HepG2 (cell line): ENCODE results near the gene RNF183. TPM values are rescaled to one million over a fixed set of nuclear protein-coding genes. Genes with fewer than 3 reads are reported as not detected.

ENCODE experiments used
- ATAC-seq: fragments of 200-7000 bp; cut with Tn5 transposase; 3 replicates; pipeline ENCODE4 v1.9.1; 2020; ENCODE audit warnings: mild to moderate bottlenecking, moderate library complexity
- BruUV-seq: library from RNA; stranded (reverse); fragments of 400-500 nt; replicated peaks from 2 replicates; lab custom pipeline; 2021; lab: Mats Ljungman, UMichigan
- CTCF ChIA-PET: fragments of 300-600 bp; formaldehyde crosslinking; extraction: SDS; loops from one replicate; lab custom pipeline; 2021; ENCODE audit warnings: low total read pairs, inconsistent platforms, low intra/inter-chr PET ratio; lab: Yijun Ruan, JAX
- POLR2A ChIA-PET: fragments of 350-600 bp; sonication (Branson Sonifier 250); formaldehyde crosslinking; loops from one replicate; lab custom pipeline; 2020; ENCODE audit warnings: antibody characterized with exemption, inconsistent platforms; lab: Yijun Ruan, JAX
- DNase-seq: peaks from one replicate; pipeline ENCODE4 v3.0.0-alpha.2; 2015; ENCODE audit warnings: low spot score
- FAIRE-seq: peaks from 3 replicates; lab custom pipeline; 2011; peaks lifted over from hg19 to GRCh38; lab: Jason Lieb, UNC
- H2AFZ ChIP-seq: one replicate; pipeline ENCODE4 v1.6.1; 2011; ENCODE audit warnings: low read length, inconsistent platforms
- H3K27ac ChIP-seq: fragments of 300-600 bp; 3 replicates; pipeline ENCODE4 v1.8.0; 2011; ENCODE audit warnings: mixed run types, mild to moderate bottlenecking, mixed read lengths, low read length, inconsistent platforms; ENCODE audit not compliant: insufficient read depth; ENCODE audit errors: extremely low read length
- H3K27me3 ChIP-seq, 2 experiments: fragments of 200-600 bp in 1 of 2; 2 replicates in 1 of 2; 3 replicates in 1 of 2; pipeline versions ENCODE4 v1.6.0 to v1.8.0; 2011; ENCODE audit warnings: low read length in 2 of 2, mild to moderate bottlenecking in 2 of 2, moderate library complexity in 2 of 2, inconsistent platforms in 1 of 2; ENCODE audit not compliant: insufficient read depth in 2 of 2, control insufficient read depth in 1 of 2
- H3K36me3 ChIP-seq, 2 experiments: fragments of 200-600 bp in 1 of 2; replicated peaks in 1 of 2; 2 replicates in 1 of 2; 3 replicates in 1 of 2; pipeline versions ENCODE4 v1.5.1 to v1.8.0; 2011; ENCODE audit warnings: low read length in 2 of 2, inconsistent platforms in 1 of 2; ENCODE audit not compliant: insufficient read depth in 2 of 2, control insufficient read depth in 1 of 2
- H3K4me1 ChIP-seq: 2 replicates; pipeline ENCODE4 v1.5.1; 2012; ENCODE audit warnings: low read length, inconsistent platforms; ENCODE audit not compliant: insufficient read depth
- H3K4me2 ChIP-seq: 2 replicates; pipeline ENCODE4 v1.6.0; 2011; ENCODE audit warnings: low read depth, low read length, inconsistent platforms
- H3K4me3 ChIP-seq, 3 experiments: fragments of 200-600 bp in 1 of 3; sonication (generic), shearing (Covaris generic) in 1 of 3; replicated peaks in 1 of 3; 2 replicates each; pipeline ENCODE4 v1.5.1; 2011 to 2016; ENCODE audit warnings: low read length in 3 of 3, inconsistent platforms in 2 of 3, low read depth in 2 of 3, mild to moderate bottlenecking in 2 of 3, control low read depth in 1 of 3, mixed read lengths in 1 of 3; ENCODE audit not compliant: insufficient read depth in 1 of 3
- H3K79me2 ChIP-seq: one replicate; pipeline ENCODE4 v1.6.1; 2011; ENCODE audit warnings: low read length, inconsistent platforms; ENCODE audit not compliant: insufficient read depth
- H3K9ac ChIP-seq: 2 replicates; pipeline ENCODE4 v1.6.0; 2011; ENCODE audit warnings: mild to moderate bottlenecking, low read depth, low read length, inconsistent platforms; ENCODE audit not compliant: insufficient read depth
- H3K9me3 ChIP-seq: 2 replicates; pipeline ENCODE4 v1.5.1; 2012; ENCODE audit warnings: mild to moderate bottlenecking, low read length
- H4K20me1 ChIP-seq: 2 replicates; pipeline ENCODE4 v1.6.0; 2011; ENCODE audit warnings: inconsistent platforms, mild to moderate bottlenecking, low read length, moderate library complexity; ENCODE audit not compliant: insufficient read depth
- BATF2 ChIP-seq: sonication (generic); formaldehyde crosslinking; IDR thresholded peaks from 2 replicates; pipeline ENCODE4 v1.8.0; 2022; ENCODE audit warnings: mild to moderate bottlenecking, missing genetic modification reagents, moderate library complexity
- DDIT3 ChIP-seq: sonication (generic); formaldehyde crosslinking; IDR thresholded peaks from 2 replicates; pipeline ENCODE4 v1.4.0; 2020; ENCODE audit warnings: mild to moderate bottlenecking, missing genetic modification reagents
- HOXA3 ChIP-seq: sonication (generic); formaldehyde crosslinking; IDR thresholded peaks from 2 replicates; pipeline ENCODE4 v1.5.0; 2020; ENCODE audit warnings: missing genetic modification reagents
- NR2F2 ChIP-seq: IDR thresholded peaks from 2 replicates; pipeline ENCODE4 v1.6.1; 2012; ENCODE audit warnings: low read depth, inconsistent platforms, borderline replicate concordance
- RERE ChIP-seq: IDR thresholded peaks from 2 replicates; pipeline ENCODE4 v1.6.1; 2016; ENCODE audit warnings: low read depth, missing genetic modification reagents, missing compliant biosample characterization
- SP2 ChIP-seq: sonication (generic); formaldehyde crosslinking; IDR thresholded peaks from 2 replicates; pipeline ENCODE4 v1.5.1; 2020; ENCODE audit warnings: mild to moderate bottlenecking, missing genetic modification reagents
- TRIM24 ChIP-seq: sonication (generic); formaldehyde crosslinking; IDR thresholded peaks from 2 replicates; pipeline ENCODE4 v1.8.0; 2022; ENCODE audit warnings: mild to moderate bottlenecking, missing genetic modification reagents
- ZBTB44 ChIP-seq: sonication (generic); formaldehyde crosslinking; IDR thresholded peaks from 2 replicates; pipeline ENCODE4 v1.4.0; 2020; ENCODE audit warnings: missing genetic modification reagents
- ZNF317 ChIP-seq: sonication (generic); formaldehyde crosslinking; IDR thresholded peaks from 2 replicates; pipeline ENCODE4 v1.5.0; 2020; ENCODE audit warnings: mild to moderate bottlenecking, missing genetic modification reagents
- ZNF619 ChIP-seq: sonication (generic); formaldehyde crosslinking; IDR thresholded peaks from 2 replicates; pipeline ENCODE4 v1.4.0; 2020; ENCODE audit warnings: mild to moderate bottlenecking, missing genetic modification reagents
- ZNF644 ChIP-seq: IDR thresholded peaks from 2 replicates; pipeline ENCODE4 v1.6.1; 2016; ENCODE audit warnings: low read depth
- WGBS: methylation state at CpG from one replicate; pipeline ENCODE4 v1.1.6; 2017; ENCODE audit warnings: low lambda C conversion rate; 5-methylcytosine and 5-hydroxymethylcytosine counted together
- in situ Hi-C: cut with HindIII; loops from 2 replicates; pipeline ENCODE4 v1.10.0; 2017; ENCODE audit warnings: low pct_unique_long_range_greater_than_20kb; ENCODE audit not compliant: extremely low pct_ligation_motif_present
- intact Hi-C: fragments of 100-400 bp; cut with micrococcal nuclease; formaldehyde crosslinking; loops from one replicate; pipeline ENCODE4 v1.10.0; 2022; ENCODE audit not compliant: unreplicated experiment
- polyA plus RNA-seq, 8 experiments: library from polyadenylated mRNA; depleted of rRNA in 3 of 8; stranded (reverse) in 7 of 8; unstranded in 1 of 8; fragments of >200 nt; fragmentation: Illumina TruSeq in 4 of 8; extraction: Trizol in 4 of 8; gene quantifications; 2 replicates each; pipeline versions ENCODE4 v1.2.1 to v1.2.3, GENCODE V29; 2011 to 2016; ENCODE audit warnings: low read depth in 4 of 8, missing spikeins in 1 of 8, mixed read lengths in 1 of 8; ENCODE audit not compliant: insufficient read depth in 1 of 8
- total RNA-seq, 5 experiments: library from RNA; depleted of rRNA; stranded (reverse); fragments of >200 nt; fragmentation: Illumina TruSeq; extraction: Trizol; gene quantifications; 2 replicates each; pipeline ENCODE4 v1.2.3, GENCODE V29; 2016; ENCODE audit warnings: low read depth in 1 of 5

RNF183 gene
- total and polyA plus RNA-seq, 2 of the 13 experiments (the other 11 are each of a cell fraction or from before 2014, with no cell fraction given) = 0.13 to 6.5 TPM

- no TSS peak for BruUV-seq
- no peak for DNase-seq
- H3K79me2 ChIP-seq = peaks cover 18% of the 10 kb centered on the region
- in situ Hi-C loops = no loop called here
- CTCF ChIA-PET = no interaction called here
- no peak for ATAC-seq
- H2AFZ ChIP-seq = no peak overlapping the region
- H4K20me1 ChIP-seq = peaks cover 4% of the 10 kb centered on the region; the same call in 1 of the 2 replicates
- H3K4me3 ChIP-seq = no peak overlapping the region
- WGBS = 97% methylated on average over 6 of the region's 6 CpGs
- no peaks in the 10 kb centered on the region for H3K4me1 ChIP-seq
- FAIRE-seq = no peak
- H3K9me3 ChIP-seq = no peaks in the 10 kb centered on the region
- no peak overlapping the region for H3K27ac ChIP-seq
- H3K4me2 ChIP-seq = no peak overlapping the region
- POLR2A ChIA-PET = no interaction called here
- TF ChIP-seq SP2 (CRISPR knock-in tag) (no peak), HOXA3 (CRISPR knock-in tag) (no peak), ZBTB44 (CRISPR knock-in tag) (no peak)
- intact Hi-C loops = no loop called here
- H3K27me3 ChIP-seq = no peaks in the 10 kb centered on the region
- no peak overlapping the region for H3K9ac ChIP-seq
- peaks cover 26 to 45% of the 10 kb centered on the region in 2 experiments for H3K36me3 ChIP-seq
Measured at GRCh38 chr9:113255438-113255837, 47.7 kb downstream of the RNF183 start.

GRCh38 chr9:113254991-113255390 is 48.2 kb downstream of the RNF183 start:
- CTCF ChIA-PET = no interaction called here
- H2AFZ ChIP-seq = no peak overlapping the region
- H3K4me2 ChIP-seq = no peak overlapping the region
- intact Hi-C loops = no loop called here
- no peaks in the 10 kb centered on the region for H3K4me1 ChIP-seq
- no TSS peak for BruUV-seq
- H3K4me3 ChIP-seq = no peak overlapping the region
- no peaks in the 10 kb centered on the region for H3K9me3 ChIP-seq
- POLR2A ChIA-PET = no interaction called here
- FAIRE-seq = no peak
- H3K79me2 ChIP-seq = peaks cover 18% of the 10 kb centered on the region
- H3K9ac ChIP-seq = no peak overlapping the region
- in situ Hi-C loops = no loop called here
- H4K20me1 ChIP-seq = peaks cover 4% of the 10 kb centered on the region; the same call in 1 of the 2 replicates
- peaks cover 23 to 41% of the 10 kb centered on the region in 2 experiments for H3K36me3 ChIP-seq
- H3K27ac ChIP-seq = no peak overlapping the region
- no peak for ATAC-seq
- no peaks in the 10 kb centered on the region for H3K27me3 ChIP-seq
- 100% methylated on average over 1 of the region's 1 CpG for WGBS
- DNase-seq = no peak
- TF ChIP-seq BATF2 (CRISPR knock-in tag) (no peak), RERE (CRISPR knock-in tag) (no peak), NR2F2 (no peak), ZNF317 (CRISPR knock-in tag) (no peak), ZNF619 (CRISPR knock-in tag) (no peak), DDIT3 (CRISPR knock-in tag) (no peak), ZNF644 (CRISPR knock-in tag) (no peak), TRIM24 (CRISPR knock-in tag) (no peak)
